Ramos (cell line): ENCODE data around the gene RIPOR3.
"Not testable (repeated sequence)": the region's sequence is repeated elsewhere in the genome, so short reads cannot be mapped to it uniquely, and the experiment has no call there.

Source experiments
- in situ Hi-C: fragments of 300-500 bp; cut with MboI; formaldehyde crosslinking; loops from one replicate; pipeline ENCODE4 v1.14.3; 2022; ENCODE audit warnings: low sequenced_read_pairs; ENCODE audit not compliant: unreplicated experiment

RIPOR3 gene

GRCh38 chr20:50636601-50637540 is 54.5 kb downstream of the RIPOR3 start:
- in situ Hi-C loops = no loop called here

GRCh38 chr20:50635676-50636600 is 55.4 kb downstream of the RIPOR3 start:
- in situ Hi-C loops = no loop called here

DNA sequence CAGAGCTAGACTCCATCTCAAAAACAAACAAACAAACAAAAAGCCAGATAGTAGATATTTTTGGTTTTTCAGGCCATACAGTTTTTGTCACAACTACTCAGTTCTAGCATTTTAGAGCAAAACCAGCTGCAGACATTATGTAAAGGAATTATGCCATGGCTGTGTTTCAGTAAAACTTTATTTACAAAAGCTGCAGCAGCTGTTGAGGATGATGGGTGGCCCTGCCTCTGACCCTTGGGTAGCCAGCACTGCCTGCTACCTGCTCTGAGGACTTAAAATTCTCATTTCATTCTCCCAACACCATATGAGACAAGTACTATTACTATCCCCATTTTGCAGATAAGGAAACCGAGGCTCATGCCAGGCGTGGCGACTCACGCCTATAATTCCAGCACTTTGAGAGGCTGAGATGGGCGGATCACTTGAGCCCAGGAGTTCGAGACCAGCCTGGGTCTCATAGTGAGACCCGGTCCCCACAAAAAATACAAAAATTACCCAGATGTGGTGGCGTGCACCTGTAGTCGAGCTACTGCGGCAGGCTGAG is 56.3 kb downstream of the RIPOR3 start:
- in situ Hi-C loops = no loop called here

DNA sequence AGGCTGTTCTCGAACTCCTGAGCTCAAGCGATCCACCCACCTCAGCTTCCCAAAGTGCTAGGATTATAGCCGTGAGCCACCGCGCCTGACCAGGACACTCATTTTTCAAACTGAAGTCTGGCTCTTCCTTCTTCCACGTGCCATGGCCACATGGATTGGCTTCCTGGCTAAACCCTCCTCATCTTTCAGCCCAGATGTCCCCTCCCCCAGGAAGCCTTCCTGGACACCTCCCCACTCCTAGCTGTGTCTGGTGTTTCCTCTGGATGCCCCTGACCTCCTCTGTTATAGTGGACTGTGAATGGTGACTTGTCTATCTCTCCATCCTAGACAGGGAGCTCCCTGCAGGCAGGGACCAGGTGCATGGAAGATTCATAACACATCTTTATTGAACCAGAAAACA is 57.2 kb downstream of the RIPOR3 start:
- in situ Hi-C loops = no loop called here

DNA sequence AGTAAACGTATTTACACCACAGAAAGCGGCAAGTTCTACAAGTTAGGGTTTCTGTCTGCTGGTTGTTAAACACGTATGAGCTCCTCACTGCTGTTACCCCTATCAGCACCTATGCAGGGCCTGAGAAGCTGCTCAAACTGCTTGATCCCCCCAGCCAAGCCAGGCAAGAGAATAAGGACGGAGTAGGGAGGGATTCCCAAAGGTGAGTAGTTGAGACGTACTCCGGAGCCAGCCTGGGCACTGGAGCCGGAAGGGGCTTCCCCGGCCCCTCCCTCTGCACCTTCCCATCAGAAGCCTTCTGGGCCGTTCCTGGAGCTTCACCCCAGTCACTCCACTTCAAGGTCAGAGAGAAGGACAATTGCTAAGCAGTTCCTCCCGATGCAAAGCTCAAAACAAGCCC is 58.0 kb downstream of the RIPOR3 start:
- in situ Hi-C loops = no loop called here

- in situ Hi-C loops = no loop called here
Observed at GRCh38 chr20:50632701-50633100, 58.6 kb downstream of the RIPOR3 start.

- in situ Hi-C loops = no loop called here
Observed at GRCh38 chr20:50632236-50632635, 59.1 kb downstream of the RIPOR3 start.

DNA sequence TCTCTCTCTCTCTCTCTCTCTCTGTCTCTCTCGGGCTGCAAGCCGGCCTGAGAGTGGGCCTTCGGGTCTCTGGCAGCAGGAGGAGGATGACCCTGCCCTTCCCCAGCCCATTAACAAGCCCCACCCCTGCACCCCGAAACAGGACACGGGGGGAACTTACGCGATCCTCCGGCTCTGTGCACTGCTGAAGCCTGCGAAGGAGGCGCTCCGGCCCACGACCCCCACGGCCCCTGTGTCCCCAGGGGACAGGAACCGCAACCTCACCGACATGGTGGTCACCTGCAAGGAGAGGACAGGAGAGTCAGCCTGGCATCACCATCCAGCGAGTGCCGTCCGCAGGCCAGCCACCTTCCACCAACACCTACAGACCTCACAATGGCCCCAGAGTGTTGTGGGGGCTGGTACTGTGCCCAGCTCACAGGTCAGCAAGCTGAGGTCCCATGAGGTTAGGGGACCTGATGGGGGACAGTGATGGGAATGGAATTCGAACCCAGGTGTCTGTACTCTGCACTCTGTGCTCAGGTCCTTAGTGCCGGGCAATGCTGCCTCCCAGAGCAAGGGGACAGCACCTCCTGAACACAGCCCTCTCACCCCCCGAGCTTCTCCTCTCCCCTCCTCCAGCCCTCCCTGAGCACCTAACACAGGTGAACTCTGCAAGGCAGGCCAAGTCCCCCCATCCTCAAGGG is 60.6 kb downstream of the RIPOR3 start:
- in situ Hi-C loops = no loop called here

GRCh38 chr20:50629670-50630045 is 61.7 kb downstream of the RIPOR3 start:
- in situ Hi-C loops = no loop called here

- in situ Hi-C loops = no loop called here
Observed at GRCh38 chr20:50628853-50629669, 62.3 kb downstream of the RIPOR3 start.

GRCh38 chr20:50628332-50628731 is 63.0 kb downstream of the RIPOR3 start:
- in situ Hi-C loops = no loop called here

GRCh38 chr20:50627747-50628146 is 63.6 kb downstream of the RIPOR3 start:
- in situ Hi-C loops = no loop called here

- in situ Hi-C loops = no loop called here
Observed at GRCh38 chr20:50625986-50626677, 65.2 kb downstream of the RIPOR3 start.

GRCh38 chr20:50624351-50625016 is 66.9 kb downstream of the RIPOR3 start:
- in situ Hi-C loops = no loop called here

DNA sequence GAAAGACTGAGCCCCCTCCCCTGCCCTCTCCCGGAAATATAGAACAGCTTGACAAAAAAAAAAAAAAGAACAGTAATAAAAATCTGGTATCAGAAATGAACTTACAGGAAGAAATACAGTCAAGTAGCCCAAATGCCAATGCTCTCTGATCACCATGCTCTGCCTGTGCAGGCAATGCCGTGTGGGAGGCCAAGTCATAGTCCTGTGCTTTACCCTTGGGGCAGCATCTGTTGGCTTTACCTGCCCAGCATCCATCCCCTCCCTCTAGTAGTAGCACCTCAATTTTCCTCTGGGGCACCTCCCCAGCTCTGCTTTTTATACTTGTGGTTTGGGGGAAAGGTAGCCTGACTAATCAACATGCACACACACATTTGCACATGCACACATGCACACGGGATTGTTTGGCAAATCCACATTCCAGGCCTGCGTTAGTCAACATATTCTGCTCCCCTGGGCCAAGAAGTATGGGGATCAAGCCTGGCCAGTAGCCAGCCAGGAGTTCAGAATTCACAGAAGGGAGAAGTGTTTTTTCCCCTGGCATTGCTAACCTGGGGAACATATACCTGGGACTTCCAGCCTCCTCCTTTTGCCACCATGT is 70.2 kb downstream of the RIPOR3 start:
- in situ Hi-C loops = no loop called here

DNA sequence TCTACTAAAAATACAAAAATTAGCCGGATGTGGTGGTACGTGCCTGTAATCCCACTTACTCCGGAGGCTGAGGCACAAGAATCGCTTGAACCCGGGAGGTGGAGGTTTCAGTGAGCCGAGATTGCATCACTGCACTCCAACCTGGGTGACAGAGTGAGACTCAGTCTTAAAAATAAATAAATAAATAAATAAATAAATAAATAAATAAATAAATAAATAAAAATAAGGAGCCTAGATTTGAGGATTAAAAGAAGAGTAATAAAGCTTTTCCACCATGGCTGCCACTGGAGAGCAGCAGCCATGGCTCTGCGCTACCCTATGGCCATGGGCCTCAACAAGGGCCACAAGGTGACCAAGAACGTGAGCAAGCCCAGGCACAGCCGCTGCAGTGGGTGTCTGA is 70.9 kb downstream of the RIPOR3 start:
- in situ Hi-C loops = not testable (repeated sequence)

DNA sequence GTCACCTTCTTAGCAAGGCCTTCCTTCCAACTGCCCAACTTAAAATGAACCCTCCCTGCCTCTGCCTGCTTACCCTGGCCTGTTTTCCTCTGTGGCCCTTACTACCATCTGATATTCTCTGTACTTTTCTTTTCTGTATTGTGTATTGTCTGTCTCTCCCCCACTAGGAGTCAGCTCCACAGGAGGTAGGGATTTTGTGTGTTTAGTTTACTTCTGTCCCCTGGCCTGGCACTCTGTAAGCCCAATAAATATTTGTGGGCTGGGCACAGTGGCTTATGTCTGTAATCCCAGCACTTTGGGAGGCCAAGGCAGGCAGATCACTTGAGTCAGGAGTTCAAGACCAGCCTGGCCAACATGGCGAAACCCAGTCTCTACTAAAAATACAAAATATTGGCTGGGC is 72.8 kb downstream of the RIPOR3 start:
- in situ Hi-C loops = no loop called here

- in situ Hi-C loops = no loop called here
Observed at GRCh38 chr20:50617022-50617421, 74.3 kb downstream of the RIPOR3 start.
